Mesothelial cell of epicardium (in vitro differentiated cells): ENCODE results near the gene PROZ. TPM values are rescaled to one million over a fixed set of nuclear protein-coding genes. Genes with fewer than 3 reads are reported as not detected.

Source experiments
- DNase-seq, 2 experiments: peaks; one replicate each; pipeline ENCODE4 v3.0.0; 2021; ENCODE audit warnings: low spot score in 2 of 2; ENCODE audit not compliant: unreplicated experiment in 2 of 2
- H3K27ac Mint-ChIP-seq: 2 replicates; pipeline ENCODE4 v1.8.0; 2021; ENCODE audit warnings: mixed read lengths
- H3K27me3 Mint-ChIP-seq: 2 replicates; pipeline ENCODE4 v1.8.0; 2021; ENCODE audit warnings: low read depth, mixed read lengths
- H3K36me3 Mint-ChIP-seq: 2 replicates; pipeline ENCODE4 v1.8.0; 2021; ENCODE audit warnings: mixed read lengths
- H3K4me1 Mint-ChIP-seq: 2 replicates; pipeline ENCODE4 v1.8.0; 2021; ENCODE audit warnings: mixed read lengths
- H3K4me3 Mint-ChIP-seq: 2 replicates; pipeline ENCODE4 v1.8.0; 2021; ENCODE audit warnings: mild to moderate bottlenecking, moderate library complexity, mixed read lengths
- H3K9me3 Mint-ChIP-seq: 2 replicates; pipeline ENCODE4 v1.8.0; 2021; ENCODE audit warnings: mixed read lengths
- total RNA-seq: library from RNA; stranded (reverse); gene quantifications from 3 replicates; pipeline ENCODE4 v1.2.1, GENCODE V29; 2021
- TF ChIP-seq, protein P1 (sequence below): fragments of 200-600 bp; sonication (generic); IDR thresholded peaks from one replicate; pipeline ENCODE4 v1.5.0; 2021; ENCODE audit warnings: antibody characterized with exemption; ENCODE audit not compliant: unreplicated experiment

PROZ gene
- total RNA-seq, 1 donor from 2014 or later: not detected

DNA sequence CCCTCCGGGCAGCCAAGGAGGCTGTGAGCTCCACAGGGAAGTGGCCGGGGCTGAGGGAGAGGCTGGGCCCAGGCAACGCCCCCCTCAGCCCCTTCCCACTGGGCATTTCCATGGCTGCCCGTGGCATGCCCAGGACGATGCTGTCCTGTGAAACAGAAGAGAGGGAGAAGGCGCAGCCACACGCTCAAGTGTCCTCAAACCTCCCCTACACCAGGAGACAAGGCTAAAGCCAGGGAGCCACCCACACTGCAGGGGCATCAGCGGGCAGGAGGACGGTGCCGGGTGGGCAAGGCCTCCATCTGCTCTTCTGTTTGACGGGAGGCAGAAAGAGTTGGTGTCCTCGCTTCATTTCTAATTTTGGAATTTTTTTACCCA is 14.2 kb upstream of the PROZ start:
- TF ChIP-seq, protein P1, sequence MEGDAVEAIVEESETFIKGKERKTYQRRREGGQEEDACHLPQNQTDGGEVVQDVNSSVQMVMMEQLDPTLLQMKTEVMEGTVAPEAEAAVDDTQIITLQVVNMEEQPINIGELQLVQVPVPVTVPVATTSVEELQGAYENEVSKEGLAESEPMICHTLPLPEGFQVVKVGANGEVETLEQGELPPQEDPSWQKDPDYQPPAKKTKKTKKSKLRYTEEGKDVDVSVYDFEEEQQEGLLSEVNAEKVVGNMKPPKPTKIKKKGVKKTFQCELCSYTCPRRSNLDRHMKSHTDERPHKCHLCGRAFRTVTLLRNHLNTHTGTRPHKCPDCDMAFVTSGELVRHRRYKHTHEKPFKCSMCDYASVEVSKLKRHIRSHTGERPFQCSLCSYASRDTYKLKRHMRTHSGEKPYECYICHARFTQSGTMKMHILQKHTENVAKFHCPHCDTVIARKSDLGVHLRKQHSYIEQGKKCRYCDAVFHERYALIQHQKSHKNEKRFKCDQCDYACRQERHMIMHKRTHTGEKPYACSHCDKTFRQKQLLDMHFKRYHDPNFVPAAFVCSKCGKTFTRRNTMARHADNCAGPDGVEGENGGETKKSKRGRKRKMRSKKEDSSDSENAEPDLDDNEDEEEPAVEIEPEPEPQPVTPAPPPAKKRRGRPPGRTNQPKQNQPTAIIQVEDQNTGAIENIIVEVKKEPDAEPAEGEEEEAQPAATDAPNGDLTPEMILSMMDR: no peak
- Mint-ChIP-seq H3K4me1 (no peaks in the 10 kb centered on the region), H3K36me3 (no peaks in the 10 kb centered on the region), H3K27ac (no peak overlapping the region), H3K27me3 (peaks cover 13% of the 10 kb centered on the region), H3K4me3 (no peak overlapping the region), H3K9me3 (no peaks in the 10 kb centered on the region)
- DNase-seq: no peak

DNA sequence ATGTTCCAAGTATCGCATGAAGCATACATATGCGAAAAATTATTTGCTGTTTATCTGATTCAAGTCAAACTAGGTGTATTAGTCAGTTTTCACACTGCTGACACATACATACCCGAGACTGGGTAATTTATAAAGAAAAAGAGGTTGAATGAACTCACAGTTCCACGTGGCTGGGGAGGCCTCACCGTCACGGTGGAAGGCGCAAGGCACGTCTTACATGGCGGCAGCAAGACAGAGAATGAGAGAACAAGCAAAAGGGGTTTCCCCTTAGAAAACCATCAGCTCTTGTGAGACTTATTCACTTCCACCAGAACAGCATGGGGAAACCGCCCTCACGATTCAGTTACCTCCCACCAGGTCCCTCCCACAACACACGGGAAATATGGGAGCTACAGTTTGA is 13.0 kb upstream of the PROZ start:
- Mint-ChIP-seq H3K4me3 (no peak overlapping the region), H3K27me3 (peaks cover 16% of the 10 kb centered on the region), H3K36me3 (no peaks in the 10 kb centered on the region), H3K4me1 (no peaks in the 10 kb centered on the region), H3K27ac (no peak overlapping the region), H3K9me3 (no peaks in the 10 kb centered on the region)
- no peak for DNase-seq
- TF ChIP-seq, protein P1: no peak

DNA sequence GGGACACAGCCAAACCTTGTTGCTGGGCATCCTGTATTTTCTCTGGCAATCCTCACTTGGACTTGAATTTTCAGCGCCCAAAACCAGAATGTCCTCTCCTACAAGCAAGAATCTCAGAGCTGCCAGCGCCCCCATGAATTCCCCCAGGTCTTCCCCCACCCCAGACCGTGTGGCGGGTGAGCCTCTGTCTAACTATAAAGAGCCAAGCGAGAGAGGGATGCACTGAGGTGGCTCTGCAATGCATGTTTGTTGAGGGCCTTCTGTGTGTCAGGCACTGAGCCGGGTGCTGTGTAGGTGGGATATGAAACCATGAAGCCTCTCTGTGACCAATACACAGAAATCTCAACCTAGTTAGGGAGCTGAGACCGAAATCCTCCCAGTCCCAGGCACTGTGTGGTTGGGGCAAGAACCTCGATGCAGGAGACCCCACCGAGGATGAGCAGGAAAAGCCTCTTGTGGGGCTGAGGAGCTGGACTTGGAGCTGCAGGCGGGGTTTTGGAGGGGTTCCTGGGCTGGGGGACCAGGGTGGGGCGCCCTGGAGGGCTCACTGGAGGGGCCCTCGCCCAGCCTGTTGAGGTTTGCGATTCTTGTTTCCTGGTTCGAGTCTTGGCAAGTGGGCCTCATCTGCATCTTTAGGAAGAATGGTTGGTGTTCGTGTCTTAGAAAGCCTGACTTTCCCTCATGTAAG is 12.4 kb upstream of the PROZ start:
- no peak overlapping the region for H3K27ac Mint-ChIP-seq
- peaks cover 17% of the 10 kb centered on the region for H3K27me3 Mint-ChIP-seq
- DNase-seq: no peak
- H3K36me3 Mint-ChIP-seq: no peaks in the 10 kb centered on the region
- no peaks in the 10 kb centered on the region for H3K9me3 Mint-ChIP-seq
- TF ChIP-seq, protein P1: no peak
- H3K4me3 Mint-ChIP-seq: no peak overlapping the region
- H3K4me1 Mint-ChIP-seq: peaks cover under 1% of the 10 kb centered on the region

DNA sequence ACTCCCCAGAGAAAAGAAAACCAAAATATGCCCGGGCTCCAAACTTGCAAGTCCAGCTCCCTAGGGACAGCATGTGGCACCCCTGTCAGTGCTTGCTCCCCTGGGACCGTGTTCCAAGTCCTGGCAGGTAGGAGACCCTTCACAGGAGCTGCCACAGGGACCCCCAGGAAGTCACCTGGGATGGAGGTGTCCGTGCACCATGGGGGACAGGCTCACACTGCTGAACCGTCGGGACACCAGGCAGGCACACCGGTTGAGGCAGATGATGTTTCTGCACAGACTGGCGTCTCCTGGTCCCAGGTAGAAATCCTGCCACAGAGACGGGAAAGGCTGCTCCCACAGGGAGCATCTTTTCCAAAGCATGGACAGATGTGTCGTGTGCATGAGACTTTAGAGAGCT is 11.7 kb upstream of the PROZ start:
- Mint-ChIP-seq H3K9me3 (no peaks in the 10 kb centered on the region), H3K27me3 (peaks cover 22% of the 10 kb centered on the region), H3K36me3 (no peaks in the 10 kb centered on the region), H3K27ac (no peak overlapping the region), H3K4me1 (peaks cover 2% of the 10 kb centered on the region), H3K4me3 (no peak overlapping the region)
- TF ChIP-seq, protein P1: no peak
- DNase-seq: no peak

DNA sequence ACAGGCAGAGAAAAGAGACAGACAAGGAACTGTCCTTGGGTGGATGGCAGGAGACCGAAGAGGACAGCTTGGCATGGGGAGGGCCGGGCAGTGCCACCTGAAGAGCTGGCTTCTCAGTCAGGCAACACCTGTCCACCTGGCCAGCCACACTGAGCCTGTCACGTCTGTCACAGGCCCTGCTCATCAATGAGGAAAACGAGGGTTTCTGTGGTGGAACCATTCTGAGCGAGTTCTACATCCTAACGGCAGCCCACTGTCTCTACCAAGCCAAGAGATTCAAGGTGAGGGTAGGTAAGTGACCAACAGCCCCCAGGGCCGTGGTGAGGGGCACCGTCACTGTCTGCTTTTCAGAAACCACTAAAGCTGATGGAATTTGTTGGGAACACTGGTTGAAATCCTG is 11.2 kb upstream of the PROZ start:
- no peak overlapping the region for H3K27ac Mint-ChIP-seq
- no peaks in the 10 kb centered on the region for H3K9me3 Mint-ChIP-seq
- peaks cover 25% of the 10 kb centered on the region for H3K27me3 Mint-ChIP-seq
- no peak overlapping the region for H3K4me3 Mint-ChIP-seq
- no peak for DNase-seq
- TF ChIP-seq, protein P1: no peak
- no peaks in the 10 kb centered on the region for H3K36me3 Mint-ChIP-seq
- H3K4me1 Mint-ChIP-seq: peaks cover 3% of the 10 kb centered on the region

DNA sequence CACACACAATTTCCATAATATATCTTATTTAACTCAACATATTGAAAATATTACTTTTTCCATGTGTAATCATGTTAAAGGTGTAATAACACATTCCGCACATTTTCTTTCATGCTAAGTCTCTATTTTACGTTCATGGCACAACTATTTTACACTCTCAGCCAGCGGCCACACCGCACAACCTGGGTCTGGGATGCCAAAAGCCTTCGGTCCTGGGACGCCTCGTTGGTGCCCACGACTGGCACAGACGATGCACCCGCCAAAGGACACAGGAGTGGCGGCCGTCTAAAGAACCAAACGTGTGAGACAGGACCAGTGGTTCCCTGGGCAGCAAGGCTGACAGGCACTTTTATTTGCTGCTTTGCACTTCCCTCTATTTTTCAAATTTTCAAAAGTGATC is 10.0 kb upstream of the PROZ start:
- H3K4me1 Mint-ChIP-seq: peaks cover 11% of the 10 kb centered on the region
- no peak overlapping the region for H3K4me3 Mint-ChIP-seq
- no peaks in the 10 kb centered on the region for H3K9me3 Mint-ChIP-seq
- no peak for DNase-seq
- peaks cover 32% of the 10 kb centered on the region for H3K27me3 Mint-ChIP-seq
- TF ChIP-seq, protein P1: no peak
- no peaks in the 10 kb centered on the region for H3K36me3 Mint-ChIP-seq
- no peak overlapping the region for H3K27ac Mint-ChIP-seq
